ENCODE data around the gene C3orf22.

C3orf22 gene

DNA sequence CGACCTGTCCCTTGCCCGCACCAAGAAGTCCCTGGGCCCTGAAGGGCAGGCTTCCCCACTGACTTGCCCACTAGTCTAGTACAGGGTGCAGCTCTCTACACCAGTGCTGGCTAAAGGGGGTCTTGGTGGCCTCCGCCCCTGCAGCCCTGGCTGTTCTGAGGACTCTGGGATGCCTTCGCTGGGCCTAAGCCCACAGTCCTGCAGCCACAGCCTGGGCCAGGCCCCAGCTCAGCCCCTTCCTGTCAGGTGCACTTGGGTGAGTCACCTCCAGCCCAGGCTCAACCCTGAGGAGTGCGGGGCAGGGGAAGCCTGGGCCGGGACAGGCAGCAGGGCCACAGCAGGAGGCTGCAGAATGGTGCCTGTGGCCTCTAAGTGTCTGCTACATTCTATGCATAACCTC lies 971 bp downstream of the C3orf22 start:
- DNase-seq (ENCODE audit: extremely low spot score, insufficient read length, low read depth) = no peak
- no peak for FAIRE-seq

GRCh38 chr3:126557415-126557745 lies 1.4 kb downstream of the C3orf22 start:
- DNase-seq (ENCODE audit: extremely low spot score, insufficient read length, low read depth) (no peak), FAIRE-seq (no peak)

DNA sequence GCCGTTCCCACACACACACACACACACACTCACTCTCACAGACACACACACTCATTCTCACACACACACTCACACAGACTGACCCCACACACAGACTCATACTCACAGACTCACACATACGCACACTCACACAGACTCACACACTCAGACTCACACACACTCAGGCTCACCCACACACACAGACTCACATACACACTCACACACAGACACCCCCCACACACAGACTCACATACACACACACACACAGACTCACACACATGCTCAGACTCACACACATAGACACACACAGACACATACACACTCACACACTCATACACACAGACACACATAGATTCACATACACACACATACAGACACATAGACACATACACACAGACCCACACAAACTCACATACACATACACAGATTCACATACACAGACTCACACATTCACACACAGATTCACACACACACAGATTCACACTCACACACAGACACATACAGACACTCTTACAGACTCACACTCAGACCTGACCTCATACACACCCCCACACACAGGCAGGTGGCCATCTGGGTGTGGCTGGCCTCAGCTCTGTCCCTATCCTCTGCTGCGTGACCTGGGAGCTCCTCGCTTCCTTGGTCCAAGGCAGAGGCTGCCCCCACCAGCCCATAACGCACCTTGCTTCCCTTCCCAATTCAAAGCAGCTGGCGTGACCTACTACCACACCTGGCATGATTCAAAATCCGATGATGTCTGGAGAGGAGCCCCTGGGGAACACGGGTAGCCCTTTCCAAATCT lies 1.9 kb downstream of the C3orf22 start:
- DNase-seq (ENCODE audit: extremely low spot score, insufficient read length, low read depth) (no peak), FAIRE-seq (no peak)

DNA sequence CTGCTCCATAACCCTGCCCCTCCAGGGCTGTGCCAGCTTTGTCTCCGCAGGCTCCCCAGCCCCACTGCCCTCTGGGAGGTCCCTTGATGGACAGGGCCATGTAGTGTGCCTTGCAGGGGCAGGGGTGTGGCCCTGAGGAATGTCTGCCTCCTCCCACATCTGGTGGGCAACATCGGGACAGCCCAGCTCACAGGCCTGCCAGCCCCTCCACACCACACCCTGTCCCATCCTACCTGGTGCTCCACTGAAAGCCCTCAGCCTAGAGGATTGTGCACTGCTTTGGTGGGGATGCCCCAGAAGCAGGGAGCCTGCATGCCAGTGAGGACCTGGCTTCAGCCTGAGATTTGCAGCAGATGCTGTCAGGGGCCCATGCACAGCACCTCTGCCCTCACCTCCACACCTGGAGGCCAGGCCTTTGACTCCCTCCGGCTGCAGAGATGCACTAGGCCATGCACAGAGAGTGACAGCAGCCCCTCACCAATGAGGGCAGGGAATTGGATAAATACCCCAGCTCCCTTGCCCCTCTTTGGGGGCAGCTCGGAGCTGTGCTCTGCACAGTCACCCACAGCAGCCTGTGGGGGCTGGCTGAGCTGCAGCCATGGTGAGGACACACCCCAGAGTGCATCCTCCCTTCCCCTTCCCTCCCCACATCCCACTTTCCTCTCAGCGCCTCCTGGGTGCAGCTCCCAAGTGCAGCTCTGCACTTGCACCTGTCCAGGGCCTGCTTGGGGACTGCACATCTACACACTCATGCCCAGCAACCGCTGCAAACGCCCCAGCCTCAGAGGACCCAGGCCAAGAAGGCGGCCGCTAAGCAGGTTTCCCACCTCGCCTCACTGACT lies 2.7 kb downstream of the C3orf22 start:
- no peak for FAIRE-seq
- DNase-seq (ENCODE audit: extremely low spot score, insufficient read length, low read depth) = no peak

DNA sequence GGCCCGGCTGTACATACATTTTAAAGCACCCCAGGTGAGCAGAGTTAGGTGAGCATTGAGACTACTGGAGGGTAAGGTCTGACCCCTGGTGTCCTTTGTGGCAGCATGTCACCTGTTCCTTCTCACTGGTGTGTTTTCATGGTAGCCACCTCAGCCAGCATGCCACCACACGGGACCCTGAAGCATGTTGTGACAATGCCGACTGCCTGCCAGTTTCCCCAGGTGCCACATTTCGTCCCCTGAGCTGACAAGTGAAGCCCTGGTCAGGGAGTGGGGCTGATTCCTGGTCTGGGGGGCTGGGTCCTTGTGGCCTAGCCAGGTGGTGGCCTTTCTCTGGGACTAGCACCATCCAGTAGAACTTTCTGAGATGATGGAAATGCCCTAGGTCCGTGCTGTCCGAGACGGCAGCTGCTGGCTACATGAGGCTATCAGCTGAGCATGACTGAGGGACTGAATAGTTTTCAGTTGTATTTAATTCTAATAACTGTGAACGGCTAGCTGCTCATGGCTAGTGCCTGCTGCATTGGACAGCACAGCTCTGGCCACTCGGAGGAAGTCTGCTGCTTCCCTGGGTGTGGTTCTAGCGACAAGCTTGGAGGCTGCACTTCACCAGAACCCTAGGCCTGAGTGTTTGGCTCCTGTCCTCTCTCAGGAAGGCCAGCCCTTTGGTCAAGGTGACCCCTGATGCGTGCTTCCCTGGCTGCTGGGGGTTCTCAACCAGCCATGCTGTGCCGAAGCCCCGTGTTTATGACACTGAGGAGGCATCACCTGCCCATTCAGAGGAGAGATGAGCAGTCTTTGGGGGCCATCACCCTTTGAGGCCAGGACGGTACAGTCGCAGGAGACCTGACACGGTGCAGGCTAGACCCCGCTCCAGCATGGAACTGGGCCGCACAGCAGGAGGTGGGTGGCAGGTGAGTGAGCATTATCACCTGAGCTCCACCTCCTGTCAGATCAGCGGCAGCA lies 3.9 kb downstream of the C3orf22 start:
- no peak for DNase-seq (ENCODE audit: extremely low spot score, insufficient read length, low read depth)
- no peak for FAIRE-seq

- DNase-seq (ENCODE audit: extremely low spot score, insufficient read length, low read depth) = no peak
- FAIRE-seq = no peak
Measured at GRCh38 chr3:126553284-126554084, 5.2 kb downstream of the C3orf22 start.

DNA sequence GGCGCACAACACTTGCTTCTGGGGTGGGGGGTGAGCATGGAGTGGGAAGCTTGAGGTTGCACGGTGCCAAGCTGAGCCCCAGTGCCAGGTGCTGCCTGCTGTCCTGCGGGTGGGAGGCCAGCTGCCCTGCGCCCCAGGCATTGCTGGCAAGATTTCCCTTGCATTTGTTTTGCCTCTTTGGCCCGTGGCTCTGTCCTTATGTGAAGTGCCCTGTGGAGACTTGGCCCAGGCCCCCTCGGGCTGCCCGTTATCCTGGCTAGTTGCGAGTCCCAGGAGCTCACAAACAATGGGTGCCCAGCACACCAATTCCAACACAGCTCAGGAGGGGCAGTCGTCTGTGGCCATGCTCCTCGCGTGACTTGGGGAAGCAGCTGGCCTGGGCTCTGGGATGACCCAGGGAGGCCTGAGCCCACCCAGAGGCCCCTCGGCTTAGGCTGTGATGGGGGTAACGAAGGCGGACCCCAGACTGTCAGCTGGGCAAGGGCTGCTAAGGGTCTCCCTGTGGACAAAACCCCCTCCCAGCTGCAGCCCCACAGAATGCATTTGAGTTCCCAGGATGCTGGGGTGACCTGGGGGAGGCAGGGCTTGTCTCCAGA lies 5.9 kb downstream of the C3orf22 start:
- no peak for DNase-seq (ENCODE audit: extremely low spot score, insufficient read length, low read depth)

GRCh38 chr3:126551839-126552687 lies 6.7 kb downstream of the C3orf22 start:
- DNase-seq (ENCODE audit: extremely low spot score, insufficient read length, low read depth) = no peak
- FAIRE-seq = no peak

More for the DNA sequence above, 5.9 kb downstream of the C3orf22 start:
- no peak for FAIRE-seq

- no peak for FAIRE-seq
- no peak for DNase-seq (ENCODE audit: extremely low spot score, insufficient read length, low read depth)
Measured at GRCh38 chr3:126551121-126551838, 7.5 kb downstream of the C3orf22 start.

DNA sequence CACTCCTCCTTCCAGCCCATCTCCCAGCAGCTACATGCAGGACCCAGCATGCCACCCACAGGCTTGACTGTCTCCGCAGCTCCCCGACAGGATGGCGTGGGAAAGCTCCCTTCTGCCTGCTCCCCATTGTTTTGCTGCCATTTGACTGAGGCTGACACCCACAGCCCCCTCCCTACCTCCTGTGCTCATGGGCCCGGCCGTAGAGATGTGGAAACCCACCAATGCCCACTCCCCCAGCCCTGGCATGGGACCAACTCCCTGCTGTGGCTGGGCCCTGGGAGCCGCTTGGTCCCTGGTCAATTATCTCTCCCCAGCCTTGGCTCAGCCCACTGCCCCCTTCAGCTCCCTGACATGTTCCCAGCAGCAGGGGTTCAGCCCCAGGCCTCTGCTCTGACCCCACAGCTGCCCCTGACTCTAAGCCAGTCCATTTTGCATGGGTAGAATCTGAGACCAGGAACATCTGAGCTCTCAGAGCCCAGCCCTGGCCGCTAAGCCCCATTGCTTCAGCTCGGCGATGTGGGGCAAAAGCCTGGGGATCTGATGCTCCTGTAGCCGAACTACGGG lies 8.2 kb downstream of the C3orf22 start:
- FAIRE-seq = no peak
- DNase-seq (ENCODE audit: extremely low spot score, insufficient read length, low read depth) = no peak

DNA sequence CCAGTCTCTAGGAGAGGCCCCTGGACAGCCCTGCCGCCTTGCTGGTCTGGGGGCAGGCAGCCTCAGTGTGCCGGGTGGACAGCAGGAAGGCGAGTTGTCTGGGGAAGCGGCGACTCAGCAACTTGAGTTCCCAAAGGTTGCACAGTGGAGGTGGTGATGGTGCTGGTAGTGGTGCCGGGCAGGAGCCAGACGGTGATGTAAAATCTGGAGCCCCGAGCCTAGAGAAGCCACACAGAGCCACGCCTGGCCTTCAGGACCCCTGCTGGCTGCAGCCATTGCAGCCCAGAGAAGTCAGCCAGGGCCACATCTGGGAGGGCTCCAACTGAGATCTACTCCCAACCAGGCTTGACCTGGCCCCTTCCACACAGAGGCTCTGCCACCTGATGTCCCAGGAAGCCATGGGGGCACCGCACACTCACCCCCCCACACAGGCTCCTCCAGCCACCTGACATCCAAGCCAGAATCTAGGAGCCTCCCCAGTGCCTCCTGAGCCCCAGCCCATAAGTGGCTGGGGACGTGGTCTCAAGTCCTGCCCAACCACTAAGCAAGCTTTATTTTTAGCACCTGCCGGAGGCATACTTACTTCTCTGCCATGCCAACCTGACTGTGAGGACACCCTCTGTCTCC lies 8.8 kb downstream of the C3orf22 start:
- FAIRE-seq (no peak), DNase-seq (ENCODE audit: extremely low spot score, insufficient read length, low read depth) (no peak)

GRCh38 chr3:126548556-126549466 lies 9.9 kb downstream of the C3orf22 start:
- FAIRE-seq (no peak), DNase-seq (ENCODE audit: extremely low spot score, insufficient read length, low read depth) (no peak)

DNA sequence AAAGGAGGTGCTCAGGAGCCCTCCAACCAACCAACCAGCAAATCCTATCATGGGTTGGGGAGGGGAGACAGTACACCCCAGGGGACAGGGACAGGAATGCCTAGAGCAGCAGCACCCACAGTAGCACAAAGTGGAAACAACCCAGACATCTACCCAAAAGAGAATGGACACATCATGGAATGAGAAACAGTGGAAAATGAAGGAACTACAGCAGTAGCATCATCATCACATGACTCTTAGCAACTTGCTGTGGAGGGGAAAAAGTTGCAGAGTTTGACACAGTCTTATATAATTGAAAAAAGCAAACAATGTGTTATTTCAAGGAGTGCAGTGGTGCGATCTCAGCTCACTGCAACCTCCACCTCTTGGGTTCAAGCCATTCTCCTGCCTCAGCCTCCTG lies 11.0 kb downstream of the C3orf22 start:
- no peak for FAIRE-seq

GRCh38 chr3:126546549-126547239 lies 12.0 kb downstream of the C3orf22 start:
- DNase-seq (ENCODE audit: extremely low spot score, insufficient read length, low read depth) (no peak), FAIRE-seq (no peak)

More for the DNA sequence above, 11.0 kb downstream of the C3orf22 start:
- DNase-seq (ENCODE audit: extremely low spot score, insufficient read length, low read depth) = no peak

DNA sequence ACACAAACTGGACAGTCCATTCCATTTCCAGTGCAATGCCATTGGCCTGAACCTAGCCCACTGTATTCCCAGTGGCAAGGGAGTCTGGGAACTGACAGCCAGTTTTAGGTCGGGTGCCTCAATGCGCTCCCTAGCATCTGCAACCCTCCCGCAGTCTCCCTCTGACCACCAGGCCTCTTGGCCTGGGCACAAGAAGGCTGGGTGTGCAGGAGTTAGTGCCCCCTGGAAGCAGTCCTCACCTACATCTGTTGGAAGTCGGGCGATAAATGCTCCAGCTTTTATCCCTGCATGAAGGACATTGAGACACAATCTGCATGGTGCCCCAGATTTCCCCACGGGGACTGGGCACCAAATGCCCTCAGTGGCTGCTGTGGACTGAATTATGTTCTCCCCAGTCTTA lies 12.7 kb downstream of the C3orf22 start:
- DNase-seq (ENCODE audit: extremely low spot score, insufficient read length, low read depth) (no peak), FAIRE-seq (no peak)
